Stromal cell of bone marrow (primary cell): ENCODE data around the gene UTS2.

Experiments
- DNase-seq: peaks from one replicate; pipeline ENCODE4 v3.0.0-alpha.2; 2012; ENCODE audit warnings: low read depth

Gene UTS2

GRCh38 chr1:7810395-7810794 is 42.5 kb downstream of the UTS2 start:
- peak; percentile 88 for DNase-seq

GRCh38 chr1:7809742-7810141 is 43.1 kb downstream of the UTS2 start:
- DNase-seq: no peak

- peak; percentile 5 for DNase-seq
These were observed 44.5 kb downstream of the UTS2 start for GRCh38 chr1:7808253-7808844.

GRCh38 chr1:7805460-7805859 is 47.4 kb downstream of the UTS2 start:
- DNase-seq: no peak
